HEK293 (cell line): ENCODE results near the gene MON2.

ENCODE experiments used
- GLIS2 ChIP-seq: fragments of 450-650 bp; formaldehyde crosslinking; IDR thresholded peaks from 2 replicates; pipeline ENCODE4 v1.5.1; 2016; ENCODE audit warnings: missing biosample characterization, missing genetic modification characterization
- MYNN ChIP-seq: fragments of 450-650 bp; formaldehyde crosslinking; IDR thresholded peaks from 2 replicates; pipeline ENCODE4 v1.5.1; 2016; ENCODE audit warnings: missing biosample characterization, missing genetic modification characterization, borderline replicate concordance
- PRDM10 ChIP-seq: fragments of 450-650 bp; formaldehyde crosslinking; IDR thresholded peaks from 2 replicates; pipeline ENCODE4 v1.5.1; 2016; ENCODE audit warnings: missing biosample characterization, missing genetic modification characterization
- YY1 ChIP-seq: fragments of 450-650 bp; formaldehyde crosslinking; IDR thresholded peaks from 2 replicates; pipeline ENCODE4 v1.5.1; 2018; ENCODE audit warnings: missing biosample characterization, missing genetic modification characterization
- ZBTB10 ChIP-seq: fragments of 450-650 bp; formaldehyde crosslinking; IDR thresholded peaks from 2 replicates; pipeline ENCODE4 v1.5.1; 2016; ENCODE audit warnings: missing biosample characterization, missing genetic modification characterization
- ZBTB26 ChIP-seq: fragments of 450-650 bp; formaldehyde crosslinking; optimal IDR thresholded peaks from 2 replicates; pipeline ENCODE3; 2016; ENCODE audit warnings: missing biosample characterization, mild to moderate bottlenecking, missing genetic modification characterization
- ZFHX2 ChIP-seq: fragments of 450-650 bp; formaldehyde crosslinking; conservative IDR thresholded peaks from 2 replicates; pipeline ENCODE4 v1.5.1; 2016; ENCODE audit warnings: missing biosample characterization, missing genetic modification characterization
- ZNF138 ChIP-seq: fragments of 450-650 bp; formaldehyde crosslinking; IDR thresholded peaks from 2 replicates; pipeline ENCODE4 v1.5.1; 2016; ENCODE audit warnings: missing biosample characterization, missing genetic modification characterization, borderline replicate concordance
- ZNF211 ChIP-seq: fragments of 450-650 bp; formaldehyde crosslinking; IDR thresholded peaks from 2 replicates; pipeline ENCODE4 v1.5.1; 2016; ENCODE audit warnings: low read depth, missing biosample characterization, missing genetic modification characterization
- ZNF324 ChIP-seq: fragments of 450-650 bp; formaldehyde crosslinking; IDR thresholded peaks from 2 replicates; pipeline ENCODE4 v1.5.1; 2016; ENCODE audit warnings: missing biosample characterization, missing genetic modification characterization
- ZNF335 ChIP-seq: fragments of 450-650 bp; formaldehyde crosslinking; conservative IDR thresholded peaks from 2 replicates; pipeline ENCODE4 v1.5.1; 2016; ENCODE audit warnings: missing biosample characterization, missing genetic modification characterization
- ZNF354C ChIP-seq: fragments of 450-650 bp; formaldehyde crosslinking; IDR thresholded peaks from 2 replicates; pipeline ENCODE4 v1.5.1; 2016; ENCODE audit warnings: missing biosample characterization, missing genetic modification characterization, low read depth, borderline replicate concordance
- ZNF366 ChIP-seq: fragments of 450-650 bp; formaldehyde crosslinking; conservative IDR thresholded peaks from 2 replicates; pipeline ENCODE4 v1.5.1; 2016; ENCODE audit warnings: missing biosample characterization, missing genetic modification characterization
- ZNF398 ChIP-seq: fragments of 450-650 bp; formaldehyde crosslinking; IDR thresholded peaks from 2 replicates; pipeline ENCODE4 v1.5.1; 2017; ENCODE audit warnings: missing biosample characterization, missing genetic modification characterization
- ZSCAN30 ChIP-seq: fragments of 450-650 bp; IDR thresholded peaks from 2 replicates; pipeline ENCODE4 v1.5.1; 2018; ENCODE audit warnings: missing biosample characterization, mild to moderate bottlenecking, missing genetic modification characterization, moderate library complexity
- TF ChIP-seq, protein P1 (sequence below): fragments of 450-650 bp; formaldehyde crosslinking; IDR thresholded peaks from 2 replicates; pipeline ENCODE4 v1.5.1; 2016; ENCODE audit warnings: missing biosample characterization, missing genetic modification characterization, borderline replicate concordance
- TF ChIP-seq, protein P2 (sequence below): fragments of 450-650 bp; formaldehyde crosslinking; conservative IDR thresholded peaks from 2 replicates; pipeline ENCODE4 v1.5.1; 2016; ENCODE audit warnings: low read depth, missing biosample characterization, missing genetic modification characterization
- TF ChIP-seq, protein P3 (sequence below): fragments of 450-650 bp; formaldehyde crosslinking; IDR thresholded peaks from 2 replicates; pipeline ENCODE4 v1.5.1; 2016; ENCODE audit warnings: missing biosample characterization, missing genetic modification characterization

MON2 gene

DNA sequence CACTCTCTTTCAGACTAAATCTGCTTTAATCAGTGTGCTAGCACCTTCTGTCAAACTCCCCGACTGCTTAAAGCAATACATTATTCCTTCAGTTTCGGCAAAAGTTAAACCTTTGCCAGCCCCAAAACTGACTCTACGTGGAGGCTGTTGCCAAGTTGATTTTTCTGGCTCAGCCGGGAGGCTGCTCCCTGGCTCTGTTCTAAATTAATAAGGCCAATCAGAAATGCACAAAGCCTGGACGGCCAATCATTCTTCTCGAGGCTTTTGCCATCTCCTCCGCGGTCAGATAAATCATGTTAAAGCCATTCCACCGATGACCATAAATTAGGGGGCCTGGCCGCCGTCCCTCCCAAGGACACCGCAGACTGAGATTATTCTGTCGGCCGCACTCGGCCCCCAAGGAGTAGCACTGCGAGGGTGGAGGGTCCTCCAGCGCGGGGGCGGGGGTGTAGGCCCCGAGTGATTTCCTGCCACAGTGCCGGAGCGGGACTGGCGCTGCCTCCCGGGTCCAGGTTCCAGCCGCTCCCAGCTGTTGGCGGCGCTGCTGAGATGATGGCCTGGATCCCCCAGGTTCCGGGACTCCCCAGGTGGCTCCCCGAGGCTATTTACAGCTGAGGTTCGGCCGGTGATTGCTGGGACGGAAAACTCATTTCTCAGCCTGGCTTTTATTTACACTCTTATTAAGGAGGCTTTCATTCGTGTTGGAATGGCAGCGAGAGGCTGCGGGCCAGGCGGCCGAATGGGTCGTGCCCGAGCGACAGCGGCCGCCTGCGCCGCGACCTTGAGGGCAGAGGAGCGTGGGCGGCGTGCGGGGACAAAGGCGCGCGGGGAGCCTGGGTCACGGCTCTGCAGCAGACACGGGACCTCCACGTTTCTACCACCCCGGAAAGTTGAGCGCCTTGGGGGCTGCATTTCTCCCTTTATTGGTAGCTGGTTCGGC is 165.1 kb downstream of the MON2 start (continued):
- peak; percentile 85 for TF ChIP-seq ZBTB26
- TF ChIP-seq, protein P1, sequence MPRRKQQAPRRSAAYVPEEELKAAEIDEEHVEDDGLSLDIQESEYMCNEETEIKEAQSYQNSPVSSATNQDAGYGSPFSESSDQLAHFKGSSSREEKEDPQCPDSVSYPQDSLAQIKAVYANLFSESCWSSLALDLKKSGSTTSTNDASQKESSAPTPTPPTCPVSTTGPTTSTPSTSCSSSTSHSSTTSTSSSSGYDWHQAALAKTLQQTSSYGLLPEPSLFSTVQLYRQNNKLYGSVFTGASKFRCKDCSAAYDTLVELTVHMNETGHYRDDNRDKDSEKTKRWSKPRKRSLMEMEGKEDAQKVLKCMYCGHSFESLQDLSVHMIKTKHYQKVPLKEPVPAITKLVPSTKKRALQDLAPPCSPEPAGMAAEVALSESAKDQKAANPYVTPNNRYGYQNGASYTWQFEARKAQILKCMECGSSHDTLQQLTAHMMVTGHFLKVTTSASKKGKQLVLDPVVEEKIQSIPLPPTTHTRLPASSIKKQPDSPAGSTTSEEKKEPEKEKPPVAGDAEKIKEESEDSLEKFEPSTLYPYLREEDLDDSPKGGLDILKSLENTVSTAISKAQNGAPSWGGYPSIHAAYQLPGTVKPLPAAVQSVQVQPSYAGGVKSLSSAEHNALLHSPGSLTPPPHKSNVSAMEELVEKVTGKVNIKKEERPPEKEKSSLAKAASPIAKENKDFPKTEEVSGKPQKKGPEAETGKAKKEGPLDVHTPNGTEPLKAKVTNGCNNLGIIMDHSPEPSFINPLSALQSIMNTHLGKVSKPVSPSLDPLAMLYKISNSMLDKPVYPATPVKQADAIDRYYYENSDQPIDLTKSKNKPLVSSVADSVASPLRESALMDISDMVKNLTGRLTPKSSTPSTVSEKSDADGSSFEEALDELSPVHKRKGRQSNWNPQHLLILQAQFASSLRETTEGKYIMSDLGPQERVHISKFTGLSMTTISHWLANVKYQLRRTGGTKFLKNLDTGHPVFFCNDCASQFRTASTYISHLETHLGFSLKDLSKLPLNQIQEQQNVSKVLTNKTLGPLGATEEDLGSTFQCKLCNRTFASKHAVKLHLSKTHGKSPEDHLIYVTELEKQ (tag by site-specific recombination), result 0 out of 2 replicates have a peak, but pooled peaks have one; percentile 18
- TF ChIP-seq GLIS2 (tag by site-specific recombination), result peak; percentile 89
- no peak for TF ChIP-seq ZNF366 (tag by site-specific recombination)
- TF ChIP-seq ZFHX2 (tag by site-specific recombination), result peak; percentile 87
- TF ChIP-seq MYNN, result no peak
- peak; percentile 68; the same call in 1 of the 2 replicates for TF ChIP-seq ZSCAN30 (tag by site-specific recombination)
- TF ChIP-seq ZNF335 (tag by site-specific recombination), result peak; percentile 85
- TF ChIP-seq, protein P2, sequence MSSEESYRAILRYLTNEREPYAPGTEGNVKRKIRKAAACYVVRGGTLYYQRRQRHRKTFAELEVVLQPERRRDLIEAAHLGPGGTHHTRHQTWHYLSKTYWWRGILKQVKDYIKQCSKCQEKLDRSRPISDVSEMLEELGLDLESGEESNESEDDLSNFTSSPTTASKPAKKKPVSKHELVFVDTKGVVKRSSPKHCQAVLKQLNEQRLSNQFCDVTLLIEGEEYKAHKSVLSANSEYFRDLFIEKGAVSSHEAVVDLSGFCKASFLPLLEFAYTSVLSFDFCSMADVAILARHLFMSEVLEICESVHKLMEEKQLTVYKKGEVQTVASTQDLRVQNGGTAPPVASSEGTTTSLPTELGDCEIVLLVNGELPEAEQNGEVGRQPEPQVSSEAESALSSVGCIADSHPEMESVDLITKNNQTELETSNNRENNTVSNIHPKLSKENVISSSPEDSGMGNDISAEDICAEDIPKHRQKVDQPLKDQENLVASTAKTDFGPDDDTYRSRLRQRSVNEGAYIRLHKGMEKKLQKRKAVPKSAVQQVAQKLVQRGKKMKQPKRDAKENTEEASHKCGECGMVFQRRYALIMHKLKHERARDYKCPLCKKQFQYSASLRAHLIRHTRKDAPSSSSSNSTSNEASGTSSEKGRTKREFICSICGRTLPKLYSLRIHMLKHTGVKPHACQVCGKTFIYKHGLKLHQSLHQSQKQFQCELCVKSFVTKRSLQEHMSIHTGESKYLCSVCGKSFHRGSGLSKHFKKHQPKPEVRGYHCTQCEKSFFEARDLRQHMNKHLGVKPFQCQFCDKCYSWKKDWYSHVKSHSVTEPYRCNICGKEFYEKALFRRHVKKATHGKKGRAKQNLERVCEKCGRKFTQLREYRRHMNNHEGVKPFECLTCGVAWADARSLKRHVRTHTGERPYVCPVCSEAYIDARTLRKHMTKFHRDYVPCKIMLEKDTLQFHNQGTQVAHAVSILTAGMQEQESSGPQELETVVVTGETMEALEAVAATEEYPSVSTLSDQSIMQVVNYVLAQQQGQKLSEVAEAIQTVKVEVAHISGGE (tag by site-specific recombination), result peak; percentile 31; the same call in 1 of the 2 replicates
- 0 out of 2 replicates have a peak, but pooled peaks have one; percentile 25 for TF ChIP-seq YY1 (tag by site-specific recombination)
- TF ChIP-seq ZNF354C (tag by site-specific recombination), result no peak
- TF ChIP-seq ZNF398 (tag by site-specific recombination), result peak; percentile 24; the same call in 1 of the 2 replicates
- peak; percentile 72 for TF ChIP-seq ZBTB10
- TF ChIP-seq ZNF211 (tag by site-specific recombination), result no peak
- TF ChIP-seq, protein P3, sequence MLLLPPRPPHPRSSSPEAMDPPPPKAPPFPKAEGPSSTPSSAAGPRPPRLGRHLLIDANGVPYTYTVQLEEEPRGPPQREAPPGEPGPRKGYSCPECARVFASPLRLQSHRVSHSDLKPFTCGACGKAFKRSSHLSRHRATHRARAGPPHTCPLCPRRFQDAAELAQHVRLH (tag by site-specific recombination), result no peak
- TF ChIP-seq PRDM10, result peak; percentile 64
- no peak for TF ChIP-seq ZNF324 (tag by site-specific recombination)
- no peak for TF ChIP-seq ZNF138 (tag by site-specific recombination)
